ENCODE measurements around the gene ARHGAP8.
A peak's percentile ranks its signal among the peaks of the same experiment; 100 is the strongest.

ARHGAP8 gene

DNA sequence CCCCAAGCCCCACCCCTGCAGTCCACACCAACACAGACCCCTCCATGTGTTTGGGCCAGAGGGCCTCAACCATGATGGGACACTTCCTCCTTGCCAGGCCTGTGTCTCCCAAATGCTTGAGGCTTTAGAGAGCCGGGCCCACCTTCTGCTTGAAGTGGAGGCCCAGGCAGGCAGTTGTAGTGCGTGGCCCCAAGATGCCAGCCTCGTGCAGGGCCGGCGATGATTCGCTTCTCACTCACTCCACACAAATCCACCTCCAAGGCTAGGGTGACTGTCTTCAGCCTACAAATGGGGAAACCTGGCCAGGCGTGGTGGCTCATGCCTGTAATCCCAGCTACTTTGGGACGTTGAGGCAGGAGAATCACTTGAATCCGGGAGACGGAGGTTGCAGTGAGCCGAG is 44.6 kb upstream of the ARHGAP8 start:
- TF ChIP-seq, protein P1, sequence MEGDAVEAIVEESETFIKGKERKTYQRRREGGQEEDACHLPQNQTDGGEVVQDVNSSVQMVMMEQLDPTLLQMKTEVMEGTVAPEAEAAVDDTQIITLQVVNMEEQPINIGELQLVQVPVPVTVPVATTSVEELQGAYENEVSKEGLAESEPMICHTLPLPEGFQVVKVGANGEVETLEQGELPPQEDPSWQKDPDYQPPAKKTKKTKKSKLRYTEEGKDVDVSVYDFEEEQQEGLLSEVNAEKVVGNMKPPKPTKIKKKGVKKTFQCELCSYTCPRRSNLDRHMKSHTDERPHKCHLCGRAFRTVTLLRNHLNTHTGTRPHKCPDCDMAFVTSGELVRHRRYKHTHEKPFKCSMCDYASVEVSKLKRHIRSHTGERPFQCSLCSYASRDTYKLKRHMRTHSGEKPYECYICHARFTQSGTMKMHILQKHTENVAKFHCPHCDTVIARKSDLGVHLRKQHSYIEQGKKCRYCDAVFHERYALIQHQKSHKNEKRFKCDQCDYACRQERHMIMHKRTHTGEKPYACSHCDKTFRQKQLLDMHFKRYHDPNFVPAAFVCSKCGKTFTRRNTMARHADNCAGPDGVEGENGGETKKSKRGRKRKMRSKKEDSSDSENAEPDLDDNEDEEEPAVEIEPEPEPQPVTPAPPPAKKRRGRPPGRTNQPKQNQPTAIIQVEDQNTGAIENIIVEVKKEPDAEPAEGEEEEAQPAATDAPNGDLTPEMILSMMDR (conservative IDR thresholded peaks at IDR 0.05; ENCODE audit: low read depth): no peak
- no peak overlapping the region for H3K27ac ChIP-seq
- DNase-seq (ENCODE audit: low spot score): peak; percentile 15
- POLR2A ChIA-PET (ENCODE audit: low non-redundant PET): no interaction called here
- CTCF ChIA-PET: interaction anchor here (1.2 kb wide), 1 partner anchor 23 kb away, joined by 6 read pairs; no protein-coding TSS in a partner anchor

DNA sequence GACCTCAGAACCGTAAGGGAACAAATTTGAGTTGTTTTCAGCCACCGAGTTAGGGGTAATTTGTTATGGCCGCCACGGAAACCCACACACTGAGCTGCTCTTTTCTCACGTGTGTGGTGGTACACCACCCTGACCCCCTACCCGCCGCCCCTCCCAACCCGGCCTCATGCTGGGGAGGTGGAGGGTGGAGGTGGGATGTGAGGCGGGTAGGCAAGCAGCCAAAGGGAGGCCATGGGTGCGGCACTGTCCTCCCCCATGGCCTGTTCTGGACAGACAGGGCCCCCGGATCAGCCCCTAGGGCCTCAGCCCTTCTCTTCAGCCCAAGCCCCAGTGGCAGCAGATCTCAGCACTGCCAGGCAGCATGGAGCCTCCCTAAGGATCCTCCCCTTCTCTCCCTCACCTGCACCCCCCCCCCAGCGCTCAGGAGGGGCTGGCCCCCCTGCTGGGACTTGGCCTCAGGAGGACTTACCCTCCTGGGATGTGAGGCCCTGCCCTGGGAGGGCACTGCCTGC is 42.4 kb upstream of the ARHGAP8 start:
- no peak for DNase-seq (ENCODE audit: low spot score)
- TF ChIP-seq, protein P1 (conservative IDR thresholded peaks at IDR 0.05; ENCODE audit: low read depth): no peak
- ChIA-PET CTCF (no interaction called here), POLR2A (ENCODE audit: low non-redundant PET) (no interaction called here)
- H3K27ac ChIP-seq: no peak overlapping the region

DNA sequence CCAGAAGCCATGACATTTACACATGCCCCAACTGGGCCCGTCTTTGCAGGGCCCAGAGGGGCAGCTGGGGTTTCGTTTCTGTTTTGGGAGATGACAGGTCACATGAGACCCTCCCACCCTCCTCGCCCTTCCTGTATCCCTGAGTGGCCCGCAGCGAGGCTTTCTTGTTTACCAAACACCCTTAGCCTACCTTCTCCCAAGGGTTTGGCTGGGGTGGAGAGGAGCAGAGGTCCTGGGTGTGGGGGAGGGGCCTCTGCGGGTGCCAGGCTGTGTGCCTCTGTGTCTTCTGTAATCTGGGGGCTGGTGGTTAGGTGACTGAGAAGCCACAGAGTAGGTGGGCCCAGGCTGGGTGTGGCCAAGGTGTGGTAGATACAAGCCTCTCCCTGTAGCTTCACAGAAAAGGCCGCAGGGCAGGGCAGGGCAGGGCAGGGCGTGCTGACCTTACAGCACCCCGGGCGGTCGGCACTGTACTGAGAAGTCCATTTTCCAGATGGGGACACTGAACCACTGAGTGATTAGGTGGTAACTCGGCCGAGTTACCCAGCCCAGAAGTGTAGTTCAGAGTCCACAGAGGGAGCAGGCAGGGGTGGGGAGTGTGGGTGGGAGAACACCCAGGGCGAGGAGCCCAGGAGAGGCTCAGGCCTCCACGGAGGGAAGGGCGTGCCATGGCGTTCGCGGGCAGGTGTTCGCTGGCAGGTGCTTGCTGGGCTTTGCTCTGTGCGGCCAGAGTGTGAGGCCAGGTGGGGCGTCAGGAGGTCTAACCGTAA is 41.7 kb upstream of the ARHGAP8 start:
- ChIA-PET POLR2A (ENCODE audit: low non-redundant PET) (no interaction called here), CTCF (interaction anchor here (0.6 kb wide), 1 partner anchor 25 kb away, joined by 3 read pairs; no protein-coding TSS in a partner anchor)
- no peak overlapping the region for H3K27ac ChIP-seq
- DNase-seq (ENCODE audit: low spot score): no peak
- TF ChIP-seq, protein P1 (conservative IDR thresholded peaks at IDR 0.05; ENCODE audit: low read depth): no peak

DNA sequence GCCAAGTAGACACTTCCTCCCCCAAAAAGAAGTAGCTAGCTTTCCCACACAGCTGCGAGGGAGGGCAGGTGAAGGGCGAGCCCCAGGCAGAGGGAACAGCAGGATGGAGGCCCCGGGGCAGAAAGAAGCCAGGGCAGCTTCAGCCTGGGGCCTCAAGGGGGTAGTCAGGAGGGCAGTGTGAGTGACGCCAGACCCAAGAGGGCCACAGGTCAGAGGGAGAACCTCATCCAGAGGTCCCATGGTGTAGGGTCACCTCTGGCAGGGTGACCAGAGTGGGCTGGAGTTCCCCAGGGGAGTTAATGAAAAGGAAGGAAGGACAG is 41.2 kb upstream of the ARHGAP8 start:
- ChIA-PET CTCF (interaction anchor here (0.6 kb wide), 1 partner anchor 26 kb away, joined by 3 read pairs; no protein-coding TSS in a partner anchor), POLR2A (ENCODE audit: low non-redundant PET) (no interaction called here)

DNA sequence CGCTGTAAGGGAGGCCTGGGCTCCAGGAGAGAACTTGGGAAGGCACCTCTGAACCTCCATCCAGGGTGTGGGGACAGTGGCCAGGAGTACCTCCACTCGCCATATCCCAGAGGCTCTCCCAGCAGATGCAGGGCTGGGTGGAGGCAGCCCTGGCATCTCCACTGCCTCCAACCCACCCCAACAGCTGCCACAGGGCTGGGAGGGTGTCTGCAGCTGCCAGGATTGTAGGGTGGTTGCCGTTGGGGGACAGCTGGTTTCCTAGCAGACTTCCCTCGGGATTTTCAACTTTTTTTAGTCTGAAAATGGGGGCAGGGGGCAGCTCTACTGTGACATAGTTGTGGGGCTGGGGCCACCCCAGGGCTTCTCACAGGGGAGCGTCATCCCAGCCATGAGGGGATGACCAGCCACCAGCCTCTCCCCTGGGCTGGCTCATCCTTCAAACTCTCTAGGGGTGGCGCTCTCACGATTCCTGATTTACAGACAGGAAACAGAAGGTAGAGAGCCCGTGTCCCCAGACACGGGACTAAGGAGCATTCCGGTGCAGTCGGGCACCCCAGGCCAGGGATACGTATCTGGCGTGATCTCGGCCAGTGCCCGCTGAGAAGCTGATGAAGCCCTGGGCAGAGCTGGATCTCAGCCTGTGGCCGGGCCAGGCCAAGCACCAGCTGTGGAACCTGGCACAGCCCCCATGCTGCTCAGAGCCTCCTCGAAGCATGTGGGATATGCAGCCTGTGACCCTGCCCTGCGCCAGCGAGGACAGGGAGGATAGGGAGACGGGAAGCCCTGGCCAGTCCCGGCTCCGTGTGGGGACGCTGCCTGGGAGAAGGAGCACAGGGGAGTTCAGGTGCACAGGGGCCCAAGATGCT is 40.5 kb upstream of the ARHGAP8 start:
- ChIA-PET POLR2A (ENCODE audit: low non-redundant PET) (no interaction called here), CTCF (no interaction called here)

More for the DNA sequence above, 41.2 kb upstream of the ARHGAP8 start:
- TF ChIP-seq, protein P1 (conservative IDR thresholded peaks at IDR 0.05; ENCODE audit: low read depth): no peak
- no peak overlapping the region for H3K27ac ChIP-seq
- no peak for DNase-seq (ENCODE audit: low spot score)

DNA sequence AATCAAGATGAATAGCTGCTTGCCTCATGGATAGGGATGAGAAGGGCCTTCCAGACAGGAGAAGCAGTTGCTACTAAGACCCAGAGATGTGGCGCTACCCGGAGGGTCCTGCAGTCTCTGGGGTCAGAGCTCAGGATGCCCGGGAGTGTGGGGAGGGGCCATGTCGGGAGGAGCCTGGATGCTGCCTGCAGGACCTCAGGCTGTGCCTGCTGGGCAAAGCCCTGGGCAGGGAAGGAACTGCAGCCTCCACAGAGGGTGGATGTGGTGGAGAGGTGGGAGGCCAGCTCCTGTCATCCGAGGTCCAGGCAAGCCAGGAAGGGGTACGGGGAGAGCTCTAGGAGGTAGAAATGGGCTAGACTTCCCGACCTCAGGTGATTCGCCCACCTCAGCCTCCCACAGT is 39.4 kb upstream of the ARHGAP8 start:
- CTCF ChIA-PET: interaction anchor here (0.6 kb wide), 1 partner anchor 1912 kb away, joined by 4 read pairs; no protein-coding TSS in a partner anchor
- DNase-seq (ENCODE audit: low spot score): no peak
- H3K27ac ChIP-seq: no peak overlapping the region
- TF ChIP-seq, protein P1 (conservative IDR thresholded peaks at IDR 0.05; ENCODE audit: low read depth): no peak
- POLR2A ChIA-PET (ENCODE audit: low non-redundant PET): no interaction called here

More for the DNA sequence above, 40.5 kb upstream of the ARHGAP8 start:
- H3K27ac ChIP-seq: no peak overlapping the region
- TF ChIP-seq, protein P1 (conservative IDR thresholded peaks at IDR 0.05; ENCODE audit: low read depth): no peak
- no peak for DNase-seq (ENCODE audit: low spot score)
